NCI-H1092 (cell line): Measurements from ENCODE around the gene PPFIA2.

Experiments
- DNase-seq: peaks from one replicate; lab custom pipeline; 2025; lab: John Stamatoyannopoulos, UW

PPFIA2 gene

GRCh38 chr12:81759190-81760051, at the start of gene PPFIA2:
PPFIA2 (minus strand) TSS chr12:81759350.
- DNase-seq = peak; percentile 30

DNA sequence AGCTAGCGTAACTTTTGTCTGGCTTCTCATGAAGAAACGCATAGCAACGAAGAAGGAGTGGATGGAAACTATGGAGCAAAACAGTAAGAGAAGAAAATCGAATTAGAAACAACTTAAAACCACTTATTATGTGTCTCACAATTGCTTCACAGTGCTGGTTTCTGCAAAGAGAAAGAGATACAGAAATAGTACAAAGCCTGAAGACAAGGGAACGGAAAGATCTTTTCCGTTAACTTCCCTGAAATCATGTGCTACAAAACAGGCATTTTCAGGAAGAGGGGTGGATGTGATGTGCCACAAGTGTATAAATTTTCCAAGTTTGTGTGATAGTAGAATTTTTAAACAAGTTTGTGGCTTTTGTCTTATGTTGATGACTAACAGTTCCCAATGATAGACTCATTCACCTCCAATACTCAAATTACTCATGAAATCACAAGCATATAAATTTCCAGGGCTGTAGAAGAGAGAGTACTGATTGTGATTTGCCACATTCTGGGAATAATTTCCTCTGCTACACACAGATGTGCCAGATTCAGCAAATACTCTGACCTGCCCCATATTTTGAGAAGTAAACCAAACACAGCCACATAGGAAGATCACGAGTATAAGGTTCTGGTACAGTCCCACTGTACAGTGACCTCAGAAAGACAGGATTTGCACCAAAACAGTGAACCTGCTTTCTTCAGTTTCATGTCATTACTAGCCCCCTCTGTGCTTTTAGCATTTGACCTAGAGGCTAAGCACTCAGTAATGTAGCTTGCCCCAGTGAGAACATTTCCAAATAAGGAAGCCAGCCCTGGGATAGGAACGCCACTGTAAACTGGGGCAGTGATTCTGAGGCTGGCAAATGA, 41.4 kb upstream of the PPFIA2 start:
- no peak for DNase-seq

DNA sequence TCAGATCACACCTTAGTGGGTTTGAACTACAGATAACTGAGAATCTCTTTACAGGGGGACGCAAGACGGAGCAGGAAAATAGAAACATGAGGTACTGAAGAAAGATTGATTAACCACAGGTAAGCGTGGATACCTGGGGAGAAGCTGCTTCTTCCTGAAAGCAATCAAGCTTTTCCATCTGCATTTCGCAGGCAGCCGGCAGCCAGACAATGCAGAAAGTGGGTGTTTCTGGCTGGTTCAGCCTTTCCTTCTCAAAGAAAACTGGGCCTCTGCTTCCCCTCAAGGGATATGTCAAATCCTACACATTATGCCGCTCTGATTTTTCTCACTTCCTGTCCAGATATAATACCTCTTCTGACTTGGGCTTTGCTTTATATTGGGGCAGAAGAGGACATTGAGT, 39.1 kb upstream of the PPFIA2 start:
- no peak for DNase-seq

DNA sequence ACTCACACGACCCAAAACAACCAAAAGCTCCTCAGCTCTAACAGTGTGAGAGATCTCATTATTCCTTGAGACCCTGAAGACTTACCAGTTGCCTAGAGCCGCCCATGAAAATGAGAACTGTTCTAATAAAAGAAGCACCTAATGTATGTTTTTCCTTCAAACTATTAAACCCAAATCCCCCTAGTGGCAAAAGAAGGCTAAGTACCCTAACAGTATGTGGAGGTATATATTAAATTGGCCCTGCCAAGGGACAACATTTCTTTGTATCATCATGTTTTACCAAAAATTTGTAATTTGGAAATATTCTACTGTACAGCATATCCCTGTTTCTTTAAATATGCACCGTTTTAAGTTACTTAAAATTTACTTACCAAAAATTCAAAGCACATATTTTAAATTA, 38.0 kb upstream of the PPFIA2 start:
- DNase-seq = no peak

DNA sequence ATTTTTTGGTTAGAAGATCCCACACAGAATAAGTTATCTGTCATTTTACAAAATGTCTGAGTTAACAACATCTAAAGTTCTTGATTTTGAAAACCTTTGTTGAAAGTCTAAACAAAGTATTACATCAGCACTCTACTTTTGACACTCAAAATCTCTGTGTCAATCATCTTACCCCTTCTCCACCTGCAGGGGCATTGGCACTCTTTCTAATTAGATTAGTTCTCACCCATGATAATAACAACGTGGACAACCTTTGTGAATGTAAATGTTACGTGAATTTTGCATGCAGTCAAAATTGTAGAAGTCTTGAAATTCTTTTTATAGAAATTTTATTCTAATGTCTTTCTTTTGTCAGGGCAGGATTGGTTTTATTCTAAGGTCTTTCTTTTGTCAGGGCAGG, 33.5 kb upstream of the PPFIA2 start:
- DNase-seq = no peak

GRCh38 chr12:81779216-81779615, 20.1 kb upstream of the PPFIA2 start:
- DNase-seq = no peak

DNA sequence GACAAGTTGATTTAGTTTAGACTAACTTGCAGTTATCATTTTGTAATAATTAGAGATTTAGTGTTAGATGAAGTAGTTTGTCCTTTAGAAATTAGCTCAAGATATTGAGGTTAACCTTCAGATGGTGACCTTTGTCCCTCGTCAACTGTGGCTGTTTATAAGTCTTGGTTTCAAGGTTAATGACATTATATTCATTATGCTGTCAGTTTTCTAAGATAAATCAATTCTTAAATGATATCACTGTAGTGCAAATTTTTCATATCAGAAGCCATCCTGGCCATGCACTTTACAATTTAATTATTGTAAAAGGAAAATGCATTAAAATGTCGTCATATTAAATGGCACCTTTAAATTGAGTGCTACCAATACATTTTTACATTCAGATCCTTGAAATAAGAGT, 19.6 kb upstream of the PPFIA2 start:
- no peak for DNase-seq

- DNase-seq = peak; percentile 18
Measured at GRCh38 chr12:81758421-81759189, 545 bp downstream of the PPFIA2 start.

- no peak for DNase-seq
Measured at GRCh38 chr12:81757731-81758365, 1.3 kb downstream of the PPFIA2 start.

DNA sequence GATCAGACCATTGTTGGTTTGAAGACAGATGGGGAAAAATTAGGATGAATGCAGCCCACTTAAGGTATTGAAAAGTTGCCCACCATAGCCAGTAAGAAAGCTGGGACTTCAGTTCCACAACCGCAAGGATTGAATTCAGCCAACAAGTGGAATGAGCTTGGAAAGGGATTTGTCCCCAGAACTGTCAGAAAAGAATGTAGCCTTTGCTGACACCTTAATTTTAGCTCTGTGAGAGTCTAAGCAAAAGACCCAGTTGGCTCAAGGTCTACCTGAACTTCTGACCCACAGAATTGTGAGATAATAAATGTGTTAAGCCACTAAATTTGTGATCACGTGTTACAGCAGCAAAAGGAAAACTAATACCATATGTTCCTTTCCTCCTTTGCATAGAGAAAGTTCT, 29.4 kb downstream of the PPFIA2 start:
- no peak for DNase-seq

GRCh38 chr12:81727391-81727790, 31.8 kb downstream of the PPFIA2 start:
- no peak for DNase-seq

GRCh38 chr12:81726634-81727033, 32.5 kb downstream of the PPFIA2 start:
- no peak for DNase-seq

DNA sequence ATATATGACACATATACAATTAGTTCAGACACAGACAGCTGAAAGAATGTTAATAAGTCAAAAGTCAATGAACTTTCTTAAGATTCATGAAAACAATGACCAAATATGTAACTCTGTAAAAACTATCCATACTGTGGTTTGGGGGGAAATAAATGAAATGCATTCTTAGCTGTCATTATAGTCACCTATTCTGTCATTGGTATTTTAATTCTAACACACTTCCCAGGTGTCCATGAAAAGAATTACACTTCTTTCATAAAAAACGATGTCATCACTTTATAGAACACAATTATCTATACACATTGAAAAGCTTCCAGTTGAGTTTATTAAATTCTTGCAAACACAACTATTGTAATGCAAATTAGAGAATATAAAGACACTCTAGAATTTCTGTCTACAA, 35.8 kb downstream of the PPFIA2 start:
- no peak for DNase-seq

DNA sequence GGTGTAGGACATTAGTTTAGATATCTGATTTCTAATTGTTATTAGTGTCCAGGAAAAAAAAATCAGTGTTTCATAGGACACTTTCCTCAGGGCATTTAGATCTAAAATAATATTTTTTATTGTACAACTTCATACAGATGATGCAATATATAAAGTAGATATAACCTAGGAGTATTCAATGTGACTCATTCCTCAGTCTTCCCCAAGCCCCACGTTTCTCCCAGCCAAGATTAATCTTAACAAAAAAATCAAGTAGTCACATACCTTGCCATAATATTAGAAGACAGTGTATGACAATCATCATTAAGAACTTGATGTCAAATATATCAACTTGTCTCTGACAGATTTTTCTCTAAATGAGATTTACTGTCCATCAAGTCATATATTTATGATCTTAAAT, 37.1 kb downstream of the PPFIA2 start:
- no peak for DNase-seq

DNA sequence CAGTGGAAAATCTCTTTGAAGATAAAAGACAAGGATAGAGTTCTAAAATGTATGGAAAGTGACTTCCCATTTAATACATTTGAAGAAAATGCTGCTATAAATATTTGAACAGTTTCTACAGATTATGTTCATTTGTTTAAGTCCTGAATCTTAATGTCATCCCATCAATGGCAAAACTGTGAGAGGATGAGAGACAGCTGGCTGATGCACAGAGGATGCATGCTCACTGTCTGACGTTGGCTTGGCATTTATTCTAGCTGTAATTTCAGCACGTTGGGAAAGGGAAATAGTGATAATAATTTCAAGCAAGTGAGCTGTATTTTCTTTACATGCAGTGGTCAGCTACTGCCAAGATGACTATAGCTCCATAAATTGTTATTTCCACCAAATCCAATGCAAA, 40.5 kb downstream of the PPFIA2 start:
- DNase-seq = no peak

DNA sequence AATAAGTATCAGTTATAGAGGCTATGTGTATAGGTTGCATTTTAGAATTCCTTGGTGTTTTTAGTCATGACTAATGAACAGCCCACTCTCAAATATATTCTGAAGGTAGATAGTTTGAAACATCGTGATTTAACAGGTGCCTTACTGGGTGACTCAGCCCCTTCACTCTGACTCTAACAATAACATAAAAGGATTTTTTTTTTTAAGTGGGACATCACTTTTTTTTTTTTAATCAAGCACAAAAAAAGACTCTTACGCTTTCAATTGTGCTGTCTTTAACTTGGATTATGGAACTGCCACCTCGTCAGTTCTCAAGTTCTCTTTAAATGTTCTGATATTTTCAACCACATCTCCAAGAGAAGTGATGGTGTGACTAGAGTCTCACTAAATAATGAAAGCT, 46.6 kb downstream of the PPFIA2 start:
- DNase-seq = no peak

DNA sequence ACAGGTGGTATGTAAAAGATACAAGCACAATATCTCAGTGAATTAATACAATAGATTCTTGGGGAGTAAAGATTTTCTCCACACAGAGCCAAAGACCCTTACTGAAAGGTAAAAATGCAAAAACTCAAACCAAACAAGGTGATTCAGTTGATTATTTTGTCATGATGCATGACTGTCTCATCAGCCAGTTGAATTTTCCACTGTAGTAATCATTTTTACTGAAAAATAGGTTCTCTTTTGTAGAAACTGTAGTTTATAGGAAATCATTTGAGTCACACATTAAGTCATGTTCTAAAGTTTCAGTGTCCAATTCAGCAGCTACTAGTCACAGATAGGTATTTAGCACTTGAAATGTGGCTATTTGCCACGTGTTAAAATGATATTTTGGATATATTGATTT, 53.6 kb downstream of the PPFIA2 start:
- DNase-seq = no peak

DNA sequence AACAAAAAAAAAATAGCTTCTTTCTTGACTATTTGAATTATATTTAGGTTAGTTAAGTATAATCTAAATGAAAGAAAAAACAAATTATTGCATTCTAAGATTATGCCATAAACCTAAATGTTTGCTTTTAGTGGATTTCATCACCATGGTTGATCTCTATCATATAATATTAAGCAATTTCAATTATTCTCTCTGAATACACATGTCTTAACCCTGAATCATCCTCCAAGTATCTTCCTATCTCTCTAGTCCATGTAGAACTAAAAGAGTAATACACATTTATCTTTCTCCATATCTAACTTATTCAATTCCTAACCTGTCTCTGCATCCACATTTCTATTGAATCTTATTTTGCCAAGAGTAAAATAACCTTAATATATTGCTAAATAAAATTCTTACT, 59.6 kb downstream of the PPFIA2 start:
- no peak for DNase-seq

DNA sequence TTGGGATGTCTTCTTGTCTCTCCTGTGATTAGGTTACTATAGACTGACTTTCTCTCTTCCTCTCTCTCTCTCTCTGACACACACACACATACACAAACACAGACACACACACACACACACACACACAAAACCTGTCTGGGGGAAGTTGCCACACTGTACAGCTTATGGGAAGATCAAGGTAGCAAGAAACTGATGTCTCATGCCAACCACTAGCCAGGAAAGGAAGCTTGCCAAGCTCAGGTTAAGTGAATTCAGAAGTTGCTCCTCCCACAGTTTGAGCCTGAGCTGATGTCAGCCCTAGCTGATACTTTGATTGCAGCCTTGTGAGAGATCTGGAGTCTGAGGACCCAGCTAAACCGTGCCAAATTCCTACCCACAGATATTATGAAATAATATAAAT, 67.1 kb downstream of the PPFIA2 start:
- no peak for DNase-seq

DNA sequence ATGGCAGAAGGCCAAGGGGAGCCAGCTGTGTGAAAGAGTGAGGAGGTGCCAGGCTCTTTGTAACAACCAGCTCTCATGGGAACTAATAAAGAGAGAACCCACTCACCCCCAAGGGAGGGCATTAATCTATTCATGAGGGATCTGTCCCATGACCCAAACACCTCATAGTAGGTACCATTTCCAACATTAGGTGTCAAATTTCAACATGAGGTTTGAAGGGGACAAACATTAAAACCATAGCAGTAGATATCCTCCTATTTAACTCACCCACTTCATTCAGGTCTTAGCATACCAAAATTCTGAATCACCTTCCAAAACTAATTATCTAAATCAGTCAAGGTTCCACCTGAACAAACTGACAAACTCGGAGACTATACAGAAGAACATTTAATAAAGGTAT, 75.3 kb downstream of the PPFIA2 start:
- no peak for DNase-seq

DNA sequence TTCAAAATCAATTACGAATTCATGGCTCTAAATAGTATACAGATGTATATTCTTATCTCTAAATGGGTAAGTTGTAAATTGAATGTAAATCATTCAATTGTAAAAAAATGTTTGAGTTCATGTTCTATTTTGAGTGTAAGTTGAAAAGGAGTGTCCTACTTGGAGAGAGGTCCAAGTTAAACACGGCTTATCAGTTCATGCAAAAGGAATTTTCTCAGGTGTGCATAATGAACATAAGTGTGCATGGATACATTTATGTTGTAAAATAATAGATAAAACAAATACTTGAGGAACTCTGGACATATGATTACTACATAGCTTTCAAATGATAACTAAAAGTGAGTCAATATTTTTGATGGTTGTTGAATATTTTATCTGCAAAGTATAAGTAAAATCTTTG, 79.5 kb downstream of the PPFIA2 start:
- DNase-seq = no peak

DNA sequence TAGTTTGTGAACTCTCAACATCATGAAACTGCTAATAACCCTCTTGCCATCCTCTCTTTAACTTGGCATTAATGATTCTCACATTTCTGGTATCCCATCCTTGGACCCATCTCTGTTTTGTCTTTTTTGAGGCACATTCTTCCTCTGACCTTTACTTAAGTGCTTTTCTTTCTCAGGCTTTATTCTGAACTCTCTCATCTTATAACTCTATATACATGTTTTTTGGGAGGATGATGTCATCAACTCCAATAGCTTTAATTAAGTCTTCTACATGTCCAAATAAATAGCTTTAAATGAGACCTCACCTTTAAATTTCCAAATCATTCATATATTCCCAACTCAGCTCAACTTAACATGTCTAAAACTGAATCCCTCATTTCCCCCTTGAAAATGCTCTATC, 88.4 kb downstream of the PPFIA2 start:
- no peak for DNase-seq
